GM12878 (cell line): Measurements from ENCODE around the gene SF3B6.
"Not testable (repeated sequence)": the region's sequence is repeated elsewhere in the genome, so short reads cannot be mapped to it uniquely, and the experiment has no call there.

Experiments
- ATF2 ChIP-seq: IDR thresholded peaks from 2 replicates; pipeline ENCODE4 v1.6.1; 2012; ENCODE audit warnings: low read length, inconsistent platforms
- CHD4 ChIP-seq: fragments of 200-600 bp; sonication (generic); IDR thresholded peaks from 2 replicates; pipeline ENCODE4 v1.6.1; 2016; ENCODE audit warnings: mild to moderate bottlenecking
- KDM1A ChIP-seq: fragments of 200-600 bp; sonication (generic); IDR thresholded peaks from 2 replicates; pipeline ENCODE4 v1.6.1; 2016; ENCODE audit warnings: borderline replicate concordance
- POLR2A ChIP-seq: IDR thresholded peaks from 2 replicates; pipeline ENCODE4 v1.6.1; 2011; ENCODE audit warnings: low read depth, mild to moderate bottlenecking, low read length
- RELA ChIP-seq: fragments of 450-650 bp; IDR thresholded peaks from 2 replicates; pipeline ENCODE4 v1.8.0; 2014; ENCODE audit warnings: borderline replicate concordance; ENCODE audit not compliant: partially characterized antibody
- REST ChIP-seq: IDR thresholded peaks from 2 replicates; pipeline ENCODE4 v1.6.1; 2012; ENCODE audit warnings: mild to moderate bottlenecking, low read depth, low read length

GRCh38 chr2:24100732-24101131 is 24.6 kb upstream of the SF3B6 start:
- not testable (repeated sequence) for TF ChIP-seq REST, POLR2A, CHD4, ATF2, KDM1A, RELA
